WERI-Rb-1 (cell line): ENCODE measurements around the gene UFSP1.

ENCODE experiments used
- DNase-seq: peaks from one replicate; pipeline ENCODE4 v3.0.0-alpha.2; 2020
- H3K27ac ChIP-seq: fragments of 250-450 bp; sonication (Bioruptor Pico); 2 replicates; pipeline ENCODE4 v1.5.1; 2020; ENCODE audit warnings: mild to moderate bottlenecking, moderate library complexity
- H3K27me3 ChIP-seq: fragments of 250-450 bp; sonication (Bioruptor Pico); 2 replicates; pipeline ENCODE4 v1.5.1; 2021; ENCODE audit warnings: mild to moderate bottlenecking, low read depth, moderate library complexity; ENCODE audit not compliant: insufficient read depth, severe bottlenecking
- H3K36me3 ChIP-seq: fragments of 250-450 bp; sonication (Bioruptor Pico); 2 replicates; pipeline ENCODE4 v1.5.1; 2020; ENCODE audit warnings: mild to moderate bottlenecking, moderate library complexity
- H3K4me3 ChIP-seq: 2 replicates; pipeline ENCODE4 v1.5.1; 2011; ENCODE audit warnings: low read depth, mild to moderate bottlenecking, control low read depth, low read length
- H3K9me3 ChIP-seq: fragments of 250-450 bp; sonication (Bioruptor Pico); 2 replicates; pipeline ENCODE4 v1.5.1; 2021; ENCODE audit warnings: mild to moderate bottlenecking, moderate library complexity; ENCODE audit not compliant: severe bottlenecking
- CTCF ChIP-seq: IDR thresholded peaks from 2 replicates; pipeline ENCODE4 v1.5.1; 2011; ENCODE audit warnings: low read depth, mild to moderate bottlenecking, control low read depth, inconsistent platforms, low read length

UFSP1 gene

GRCh38 chr7:100882201-100882600, 7.3 kb downstream of the UFSP1 start:
- H3K9me3 ChIP-seq, result no peaks in the 10 kb centered on the region
- H3K36me3 ChIP-seq, result peaks cover 92% of the 10 kb centered on the region
- H3K4me3 ChIP-seq, result no peak overlapping the region
- H3K27me3 ChIP-seq, result no peaks in the 10 kb centered on the region
- H3K27ac ChIP-seq, result no peak overlapping the region
- DNase-seq, result no peak
- TF ChIP-seq CTCF, result no peak

- TF ChIP-seq CTCF, result no peak
- no peak for DNase-seq
- Histone ChIP-seq H3K27me3 (no peaks in the 10 kb centered on the region), H3K4me3 (no peak overlapping the region), H3K36me3 (peaks cover 92% of the 10 kb centered on the region), H3K9me3 (no peaks in the 10 kb centered on the region), H3K27ac (no peak overlapping the region)
Observed at GRCh38 chr7:100881136-100881535, 8.4 kb downstream of the UFSP1 start.

- Histone ChIP-seq H3K36me3 (peaks cover 92% of the 10 kb centered on the region), H3K27me3 (no peaks in the 10 kb centered on the region), H3K9me3 (no peaks in the 10 kb centered on the region), H3K27ac (peak overlapping the region; percentile 70), H3K4me3 (no peak overlapping the region)
- TF ChIP-seq CTCF, result no peak
- DNase-seq, result no peak
Observed at GRCh38 chr7:100880645-100881044, 8.9 kb downstream of the UFSP1 start.

- no peaks in the 10 kb centered on the region for H3K9me3 ChIP-seq
- H3K27ac ChIP-seq, result peak overlapping the region; percentile 70
Observed at GRCh38 chr7:100879685-100880261, 9.7 kb downstream of the UFSP1 start.

GRCh38 chr7:100878685-100879084, 10.8 kb downstream of the UFSP1 start:
- no peak for DNase-seq
- Histone ChIP-seq H3K27me3 (no peaks in the 10 kb centered on the region), H3K27ac (no peak overlapping the region), H3K36me3 (peaks cover 80% of the 10 kb centered on the region), H3K9me3 (no peaks in the 10 kb centered on the region), H3K4me3 (no peak overlapping the region)
- no peak for TF ChIP-seq CTCF

More at GRCh38 chr7:100879685-100880261, 9.7 kb downstream of the UFSP1 start:
- DNase-seq, result peak; percentile 83
- Histone ChIP-seq H3K4me3 (peak overlapping the region; percentile 32), H3K36me3 (peaks cover 90% of the 10 kb centered on the region), H3K27me3 (no peaks in the 10 kb centered on the region)
- no peak for TF ChIP-seq CTCF

- Histone ChIP-seq H3K27me3 (no peaks in the 10 kb centered on the region), H3K9me3 (no peaks in the 10 kb centered on the region), H3K4me3 (no peak overlapping the region), H3K36me3 (peaks cover 73% of the 10 kb centered on the region), H3K27ac (no peak overlapping the region)
- TF ChIP-seq CTCF, result no peak
- no peak for DNase-seq
Observed at GRCh38 chr7:100878013-100878412, 11.5 kb downstream of the UFSP1 start.
